BJ (cell line): Measurements from ENCODE around the gene SPIC. TPM values are rescaled to one million over a fixed set of nuclear protein-coding genes. Genes with fewer than 3 reads are reported as not detected.
A peak's percentile ranks its signal among the peaks of the same experiment; 100 is the strongest.
"Not testable (repeated sequence)": the region's sequence is repeated elsewhere in the genome, so short reads cannot be mapped to it uniquely, and the experiment has no call there.

Experiments used
- CTCF ChIA-PET: fragments of 350-600 bp; formaldehyde crosslinking; extraction: SDS; loops from one replicate; lab custom pipeline; 2021; ENCODE audit warnings: antibody characterized with exemption, inconsistent platforms; lab: Yijun Ruan, JAX
- POLR2A ChIA-PET: fragments of 300-600 bp; sonication (Branson Sonifier 250); formaldehyde crosslinking; extraction: SDS; loops from one replicate; lab custom pipeline; 2021; ENCODE audit warnings: antibody characterized with exemption; lab: Charles Lee
- DNase-seq: peaks from one replicate; pipeline ENCODE4 v3.0.0-alpha.2; 2011; ENCODE audit warnings: low read depth
- H3K27me3 ChIP-seq: 2 replicates; pipeline ENCODE4 v1.6.0; 2011; ENCODE audit warnings: low read length; ENCODE audit not compliant: control insufficient read depth, insufficient read depth
- H3K36me3 ChIP-seq: 2 replicates; pipeline ENCODE4 v1.5.1; 2011; ENCODE audit warnings: low read length; ENCODE audit not compliant: control insufficient read depth, insufficient read depth
- H3K4me3 ChIP-seq: 2 replicates; pipeline ENCODE4 v1.5.1; 2011; ENCODE audit warnings: low read depth, mild to moderate bottlenecking, control low read depth, low read length
- CTCF ChIP-seq: IDR thresholded peaks from 2 replicates; pipeline ENCODE4 v1.5.1; 2011; ENCODE audit warnings: low read depth, mild to moderate bottlenecking, control low read depth, inconsistent platforms, low read length, moderate library complexity; ENCODE audit not compliant: insufficient read depth
- polyA plus RNA-seq: library from polyadenylated mRNA; depleted of rRNA; stranded (reverse); fragments of >200 nt; gene quantifications from 2 replicates; pipeline ENCODE4 v1.2.3, GENCODE V29; 2011

SPIC gene
- polyA plus RNA-seq, 1 experiment, result not detected

GRCh38 chr12:101455685-101456084 is 19.5 kb upstream of the SPIC start:
- H3K27me3 ChIP-seq, result no peaks in the 10 kb centered on the region
- POLR2A ChIA-PET, result no interaction called here
- CTCF ChIA-PET, result no interaction called here
- TF ChIP-seq CTCF, result no peak
- no peak overlapping the region for H3K4me3 ChIP-seq
- DNase-seq, result no peak
- H3K36me3 ChIP-seq, result no peaks in the 10 kb centered on the region

GRCh38 chr12:101459642-101460346 is 15.3 kb upstream of the SPIC start:
- Histone ChIP-seq H3K36me3 (no peaks in the 10 kb centered on the region), H3K4me3 (no peak overlapping the region), H3K27me3 (no peaks in the 10 kb centered on the region)
- ChIA-PET CTCF (no interaction called here), POLR2A (no interaction called here)
- peak; percentile 4 for DNase-seq
- no peak for TF ChIP-seq CTCF

- POLR2A ChIA-PET, result no interaction called here
- H3K4me3 ChIP-seq, result no peak overlapping the region
- CTCF ChIA-PET, result no interaction called here
- H3K36me3 ChIP-seq, result no peaks in the 10 kb centered on the region
- no peaks in the 10 kb centered on the region for H3K27me3 ChIP-seq
- DNase-seq, result no peak
- no peak for TF ChIP-seq CTCF
Observed at GRCh38 chr12:101468948-101469347, 6.2 kb upstream of the SPIC start.

- POLR2A ChIA-PET, result no interaction called here
- no peak for TF ChIP-seq CTCF
- DNase-seq, result no peak
- no peaks in the 10 kb centered on the region for H3K36me3 ChIP-seq
- CTCF ChIA-PET, result no interaction called here
- H3K4me3 ChIP-seq, result no peak overlapping the region
- no peaks in the 10 kb centered on the region for H3K27me3 ChIP-seq
Observed at GRCh38 chr12:101470939-101471338, 4.2 kb upstream of the SPIC start.

- H3K27me3 ChIP-seq, DNase-seq, POLR2A ChIA-PET, H3K36me3 ChIP-seq, H3K4me3 ChIP-seq: not testable (repeated sequence)
- CTCF ChIA-PET, result interaction anchor here (0.6 to 0.7 kb wide), 2 partner anchors 75 to 1557 kb away, joined by 3 read pairs; no protein-coding TSS in a partner anchor
Observed at GRCh38 chr12:101471878-101472277, 3.3 kb upstream of the SPIC start.

- ChIA-PET CTCF (interaction anchor here (1.7 kb wide), 1 partner anchor 9 kb away, joined by 3 read pairs; no protein-coding TSS in a partner anchor), POLR2A (no interaction called here)
Observed at GRCh38 chr12:101474248-101474647, 888 bp upstream of the SPIC start.

More at GRCh38 chr12:101474248-101474647, 888 bp upstream of the SPIC start:
- no peak for TF ChIP-seq CTCF
- no peak for DNase-seq
- H3K27me3 ChIP-seq, result no peaks in the 10 kb centered on the region
- H3K4me3 ChIP-seq, result no peak overlapping the region
- no peaks in the 10 kb centered on the region for H3K36me3 ChIP-seq
